NB4 (cell line): ENCODE data around the gene CMIP.

ENCODE experiments used
- DNase-seq: peaks from one replicate; pipeline ENCODE4 v3.0.0; 2010; ENCODE audit warnings: low read depth
- H3K4me3 ChIP-seq: one replicate; pipeline ENCODE4 v1.5.1; 2011; ENCODE audit warnings: mild to moderate bottlenecking, low read depth, low read length, moderate library complexity
- CTCF ChIP-seq: IDR thresholded peaks from one replicate; pipeline ENCODE4 v1.5.1; 2012; ENCODE audit warnings: low read depth, low read length
- MAX ChIP-seq: IDR thresholded peaks from 2 replicates; pipeline ENCODE4 v1.6.1; 2011; ENCODE audit warnings: low read depth, low read length
- MYC ChIP-seq: IDR thresholded peaks from 2 replicates; pipeline ENCODE4 v1.6.1; 2011; ENCODE audit warnings: low read depth, low read length
- POLR2A ChIP-seq: IDR thresholded peaks from 2 replicates; pipeline ENCODE4 v1.6.1; 2011; ENCODE audit warnings: mild to moderate bottlenecking; ENCODE audit not compliant: insufficient read length; ENCODE audit errors: extremely low read depth

Gene CMIP

GRCh38 chr16:81570151-81570846 is 125.7 kb downstream of the CMIP start:
- TF ChIP-seq CTCF (no peak), MAX (no peak), POLR2A (no peak), MYC (no peak)
- DNase-seq, result no peak
- H3K4me3 ChIP-seq, result no peak overlapping the region

GRCh38 chr16:81571175-81571574 is 126.6 kb downstream of the CMIP start:
- H3K4me3 ChIP-seq, result no peak overlapping the region
- no peak for TF ChIP-seq MYC
- TF ChIP-seq CTCF, result no peak
- TF ChIP-seq POLR2A, result no peak
- no peak for TF ChIP-seq MAX
- DNase-seq, result no peak

GRCh38 chr16:81571592-81572385 is 127.2 kb downstream of the CMIP start:
- DNase-seq, result no peak
- H3K4me3 ChIP-seq, result no peak overlapping the region
- TF ChIP-seq MAX (no peak), MYC (no peak)

GRCh38 chr16:81572386-81573144 is 128.0 kb downstream of the CMIP start:
- DNase-seq, result no peak
- TF ChIP-seq MYC (no peak), MAX (no peak), CTCF (no peak), POLR2A (no peak)
- no peak overlapping the region for H3K4me3 ChIP-seq

- no peak overlapping the region for H3K4me3 ChIP-seq
- TF ChIP-seq POLR2A (no peak), CTCF (no peak), MYC (no peak), MAX (no peak)
- DNase-seq, result no peak
Measured at GRCh38 chr16:81573533-81574020, 129.0 kb downstream of the CMIP start.

- no peak for TF ChIP-seq MAX
- no peak for TF ChIP-seq CTCF
- no peak for TF ChIP-seq POLR2A
- no peak for TF ChIP-seq MYC
- DNase-seq, result no peak
- H3K4me3 ChIP-seq, result no peak overlapping the region
Measured at GRCh38 chr16:81574168-81574567, 129.6 kb downstream of the CMIP start.
